Chondrocyte (in vitro differentiated cells): ENCODE data around the gene RRAD. TPM values are rescaled to one million over a fixed set of nuclear protein-coding genes. Genes with fewer than 3 reads are reported as not detected.
A peak's percentile ranks its signal among the peaks of the same experiment; 100 is the strongest.
"Not testable (repeated sequence)": the region's sequence is repeated elsewhere in the genome, so short reads cannot be mapped to it uniquely, and the experiment has no call there.

ENCODE experiments used
- DNase-seq: peaks from one replicate; pipeline ENCODE4 v3.0.0; 2021; ENCODE audit warnings: mixed read lengths, low spot score
- H3K27ac Mint-ChIP-seq: one replicate; pipeline ENCODE4 v1.8.0; 2021; ENCODE audit warnings: mild to moderate bottlenecking, moderate library complexity, mixed read lengths; ENCODE audit not compliant: unreplicated experiment
- H3K27me3 Mint-ChIP-seq: 2 replicates; pipeline ENCODE4 v1.8.0; 2021; ENCODE audit warnings: low read depth, mixed read lengths
- H3K36me3 Mint-ChIP-seq: 2 replicates; pipeline ENCODE4 v1.8.0; 2021; ENCODE audit warnings: low read depth, mixed read lengths
- H3K4me1 Mint-ChIP-seq: 2 replicates; pipeline ENCODE4 v1.8.0; 2021; ENCODE audit warnings: low read depth, mild to moderate bottlenecking, mixed read lengths
- H3K4me3 Mint-ChIP-seq: one replicate; pipeline ENCODE4 v1.8.0; 2021; ENCODE audit warnings: mild to moderate bottlenecking, moderate library complexity, mixed read lengths; ENCODE audit not compliant: unreplicated experiment
- H3K9me3 Mint-ChIP-seq: 2 replicates; pipeline ENCODE4 v1.8.0; 2021; ENCODE audit warnings: low read depth, mixed read lengths
- total RNA-seq: library from RNA; stranded (reverse); gene quantifications from 3 replicates; pipeline ENCODE4 v1.2.1, GENCODE V29; 2021
- TF ChIP-seq, protein P1 (sequence below): fragments of 200-600 bp; sonication (generic); IDR thresholded peaks from 2 replicates; pipeline ENCODE4 v1.5.0; 2021; ENCODE audit warnings: antibody characterized with exemption, mild to moderate bottlenecking, moderate library complexity

RRAD gene
- total RNA-seq, 1 donor from 2014 or later = 6.5 TPM

DNA sequence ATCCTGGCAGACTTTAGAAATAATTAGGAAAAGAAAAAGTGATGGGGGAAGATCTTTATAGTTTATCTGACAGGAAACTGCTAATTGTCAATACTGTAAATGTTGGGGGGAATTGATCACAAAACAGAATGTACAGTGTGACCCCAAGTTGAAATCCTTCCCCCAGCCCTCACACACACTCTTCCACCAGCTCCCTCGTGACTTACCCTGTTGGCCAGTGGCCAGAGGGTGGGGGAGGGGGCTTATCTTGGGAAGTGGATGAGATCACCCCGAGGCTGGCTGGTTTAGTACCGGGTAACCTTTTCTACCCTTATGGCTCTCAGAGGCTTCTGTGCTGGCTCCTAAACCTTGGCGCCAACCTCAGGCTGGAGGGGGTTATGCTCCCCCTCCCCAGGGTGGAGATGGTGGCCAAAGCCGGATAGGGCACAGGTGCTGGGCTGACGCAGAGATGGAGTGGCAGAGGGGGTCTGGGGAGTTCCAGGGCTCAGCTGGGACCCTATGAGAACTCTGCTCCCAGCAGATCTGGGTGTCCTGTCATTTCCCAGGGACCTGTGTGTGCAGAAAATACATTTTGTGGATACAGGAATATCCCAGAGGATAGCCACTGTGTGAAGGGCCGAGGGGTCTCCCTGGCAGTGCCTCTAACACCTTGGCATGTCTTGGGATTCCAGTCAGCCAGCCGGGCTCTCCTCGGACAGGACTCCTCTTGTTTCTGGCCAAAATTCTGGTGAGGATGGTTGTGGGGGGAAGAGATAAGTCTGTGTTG is 25.2 kb downstream of the RRAD start:
- TF ChIP-seq, protein P1, sequence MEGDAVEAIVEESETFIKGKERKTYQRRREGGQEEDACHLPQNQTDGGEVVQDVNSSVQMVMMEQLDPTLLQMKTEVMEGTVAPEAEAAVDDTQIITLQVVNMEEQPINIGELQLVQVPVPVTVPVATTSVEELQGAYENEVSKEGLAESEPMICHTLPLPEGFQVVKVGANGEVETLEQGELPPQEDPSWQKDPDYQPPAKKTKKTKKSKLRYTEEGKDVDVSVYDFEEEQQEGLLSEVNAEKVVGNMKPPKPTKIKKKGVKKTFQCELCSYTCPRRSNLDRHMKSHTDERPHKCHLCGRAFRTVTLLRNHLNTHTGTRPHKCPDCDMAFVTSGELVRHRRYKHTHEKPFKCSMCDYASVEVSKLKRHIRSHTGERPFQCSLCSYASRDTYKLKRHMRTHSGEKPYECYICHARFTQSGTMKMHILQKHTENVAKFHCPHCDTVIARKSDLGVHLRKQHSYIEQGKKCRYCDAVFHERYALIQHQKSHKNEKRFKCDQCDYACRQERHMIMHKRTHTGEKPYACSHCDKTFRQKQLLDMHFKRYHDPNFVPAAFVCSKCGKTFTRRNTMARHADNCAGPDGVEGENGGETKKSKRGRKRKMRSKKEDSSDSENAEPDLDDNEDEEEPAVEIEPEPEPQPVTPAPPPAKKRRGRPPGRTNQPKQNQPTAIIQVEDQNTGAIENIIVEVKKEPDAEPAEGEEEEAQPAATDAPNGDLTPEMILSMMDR = no peak
- H3K27me3 Mint-ChIP-seq = no peaks in the 10 kb centered on the region
- H3K9me3 Mint-ChIP-seq = no peaks in the 10 kb centered on the region
- no peaks in the 10 kb centered on the region for H3K36me3 Mint-ChIP-seq
- H3K27ac Mint-ChIP-seq = peak overlapping the region; percentile 57
- H3K4me1 Mint-ChIP-seq = peaks cover 54% of the 10 kb centered on the region
- peak; percentile 61 for DNase-seq
- H3K4me3 Mint-ChIP-seq = no peak overlapping the region

DNA sequence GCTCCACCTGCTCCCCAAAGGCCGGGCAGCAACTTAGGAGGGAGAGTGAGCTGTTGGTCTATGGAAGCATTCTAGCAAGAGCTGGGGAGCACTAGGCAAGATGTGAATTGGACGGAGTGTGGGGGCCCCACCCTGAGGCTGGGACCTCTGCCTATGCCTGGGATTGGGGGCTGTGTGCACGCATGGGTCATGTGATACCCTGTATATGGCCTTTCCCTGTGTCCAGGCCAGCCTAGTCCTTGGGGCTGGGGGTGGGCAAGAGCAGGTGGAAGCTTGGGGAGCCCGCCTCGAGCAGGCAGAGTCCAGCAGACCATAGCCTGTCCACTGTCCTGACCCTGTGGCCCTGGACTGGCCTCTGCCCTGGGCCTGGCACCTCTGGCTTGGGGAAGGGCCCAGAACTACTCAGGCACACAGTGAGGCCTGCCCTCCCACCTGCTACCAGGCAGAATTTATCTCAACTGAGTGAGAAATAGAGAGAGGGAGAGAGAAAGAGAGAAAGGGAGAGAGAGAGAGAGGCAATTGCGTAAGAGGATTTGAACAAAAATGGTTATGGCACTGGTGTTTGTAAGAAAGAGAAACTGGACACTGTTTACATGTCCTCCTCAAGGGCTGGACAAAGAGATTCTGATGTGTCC is 25.9 kb downstream of the RRAD start:
- TF ChIP-seq, protein P1 = no peak
- Mint-ChIP-seq H3K4me1 (peaks cover 47% of the 10 kb centered on the region), H3K27me3 (no peaks in the 10 kb centered on the region), H3K9me3 (no peaks in the 10 kb centered on the region), H3K27ac (peak overlapping the region; percentile 57), H3K36me3 (no peaks in the 10 kb centered on the region), H3K4me3 (no peak overlapping the region)
- peak; percentile 66 for DNase-seq

GRCh38 chr16:66898933-66899309 is 26.4 kb downstream of the RRAD start:
- TF ChIP-seq, protein P1 = no peak
- no peak overlapping the region for H3K4me3 Mint-ChIP-seq
- H3K9me3 Mint-ChIP-seq = no peaks in the 10 kb centered on the region
- peaks cover 43% of the 10 kb centered on the region for H3K4me1 Mint-ChIP-seq
- no peaks in the 10 kb centered on the region for H3K36me3 Mint-ChIP-seq
- no peak for DNase-seq
- no peaks in the 10 kb centered on the region for H3K27me3 Mint-ChIP-seq
- H3K27ac Mint-ChIP-seq = no peak overlapping the region

DNA sequence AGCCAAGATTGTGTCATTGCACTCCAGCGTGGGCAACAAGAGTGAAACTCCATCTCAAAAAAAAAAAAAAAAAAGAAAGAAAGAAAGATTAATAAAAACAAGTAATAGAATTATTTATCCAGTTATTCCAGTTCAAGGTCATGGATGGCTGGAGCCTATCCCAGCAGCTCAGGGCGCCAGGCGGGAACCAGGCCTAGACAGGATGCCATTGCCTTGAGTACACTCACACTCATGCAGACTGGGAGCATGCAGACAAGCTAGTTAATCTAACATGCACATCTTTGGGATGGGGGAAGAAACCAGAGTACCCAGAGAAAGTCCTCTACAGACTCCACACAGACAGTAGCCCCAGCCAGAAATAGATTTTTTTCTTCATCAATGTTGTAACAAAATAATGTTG is 27.1 kb downstream of the RRAD start:
- Mint-ChIP-seq H3K9me3 (no peaks in the 10 kb centered on the region), H3K27me3 (no peaks in the 10 kb centered on the region), H3K36me3 (no peaks in the 10 kb centered on the region), H3K27ac (peak overlapping the region; percentile 19), H3K4me1 (peaks cover 36% of the 10 kb centered on the region), H3K4me3 (no peak overlapping the region)
- TF ChIP-seq, protein P1 = no peak
- no peak for DNase-seq

- H3K4me3 Mint-ChIP-seq, H3K36me3 Mint-ChIP-seq, H3K27ac Mint-ChIP-seq: not testable (repeated sequence)
Observed at GRCh38 chr16:66896682-66897081, 28.7 kb downstream of the RRAD start.

More at GRCh38 chr16:66896682-66897081, 28.7 kb downstream of the RRAD start:
- DNase-seq, H3K27me3 Mint-ChIP-seq, H3K9me3 Mint-ChIP-seq: not testable (repeated sequence)
- peaks cover 33% of the 10 kb centered on the region for H3K4me1 Mint-ChIP-seq
